Measurements from ENCODE around the gene RAPGEF4.

Gene RAPGEF4

DNA sequence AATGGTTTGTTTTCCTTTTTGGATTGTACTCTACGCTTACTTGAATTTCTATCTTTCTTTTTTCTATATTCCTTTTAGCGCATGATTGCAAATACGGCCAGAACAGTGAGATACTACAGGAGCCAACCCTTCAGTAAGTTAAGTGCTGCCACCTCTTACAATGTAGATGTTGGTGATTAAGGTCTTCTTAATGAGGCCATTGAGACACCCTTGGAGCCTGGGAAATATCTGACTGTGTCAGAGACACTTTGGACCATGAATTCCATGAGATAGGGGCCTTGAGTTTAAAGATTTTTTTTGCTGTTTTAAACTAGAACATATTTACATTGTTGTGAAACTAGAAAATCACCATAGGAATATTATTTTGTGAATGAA, 312.9 kb downstream of the RAPGEF4 start:
- no peak for DNase-seq

DNA sequence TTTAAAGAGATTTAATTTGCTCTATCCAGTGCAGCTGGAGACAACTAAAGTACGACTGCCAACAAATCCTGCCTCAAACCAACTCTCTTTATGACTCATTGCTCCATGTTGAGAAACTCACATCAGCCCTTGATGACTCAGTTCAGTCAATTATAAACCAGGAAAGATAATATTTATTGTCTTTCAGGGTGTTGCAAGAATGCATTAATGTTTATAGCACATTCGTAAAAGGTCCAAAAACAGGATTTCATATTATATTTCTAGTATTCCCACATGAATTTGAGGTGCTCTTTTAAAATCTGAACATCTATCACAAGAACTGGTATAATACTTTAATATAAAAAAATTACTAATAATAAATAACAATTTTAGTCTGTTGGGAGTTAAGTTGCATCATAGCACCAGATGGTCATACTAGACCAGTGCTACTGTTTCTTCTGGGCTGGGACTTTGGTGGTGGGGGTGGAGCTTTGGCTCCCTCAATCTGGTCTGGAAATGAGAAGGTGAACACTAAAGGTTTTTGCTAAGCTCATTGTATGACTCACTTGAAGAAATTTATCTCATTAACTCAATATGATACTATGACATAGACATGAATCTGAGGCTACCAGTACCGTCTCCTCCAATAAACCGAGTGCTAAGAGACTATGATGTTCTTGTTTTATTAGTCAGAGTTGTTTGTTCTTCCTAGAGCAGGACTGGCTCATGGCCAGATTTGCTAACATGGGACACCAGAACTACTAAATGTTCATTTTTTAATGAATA, 313.4 kb downstream of the RAPGEF4 start:
- DNase-seq: peak; percentile 95

DNA sequence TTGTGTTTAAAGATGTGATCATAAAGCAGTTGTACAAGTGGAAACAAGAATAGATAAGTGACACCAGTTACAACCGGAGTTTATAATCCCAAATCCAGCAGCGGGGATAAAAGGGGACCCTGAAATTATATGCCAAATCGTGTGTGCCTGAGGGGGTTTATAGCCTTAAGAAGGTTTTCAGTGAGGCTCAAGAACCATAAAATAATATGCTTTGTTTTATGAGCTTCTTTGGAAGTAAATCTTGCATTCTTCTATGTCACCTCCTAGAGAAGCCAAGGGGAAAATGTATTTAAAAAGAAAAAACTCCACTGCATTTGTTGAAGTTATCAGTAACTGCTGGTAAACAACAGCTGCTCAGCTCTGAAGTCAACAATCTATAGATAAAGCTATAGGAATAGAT, 314.2 kb downstream of the RAPGEF4 start:
- no peak for DNase-seq

DNA sequence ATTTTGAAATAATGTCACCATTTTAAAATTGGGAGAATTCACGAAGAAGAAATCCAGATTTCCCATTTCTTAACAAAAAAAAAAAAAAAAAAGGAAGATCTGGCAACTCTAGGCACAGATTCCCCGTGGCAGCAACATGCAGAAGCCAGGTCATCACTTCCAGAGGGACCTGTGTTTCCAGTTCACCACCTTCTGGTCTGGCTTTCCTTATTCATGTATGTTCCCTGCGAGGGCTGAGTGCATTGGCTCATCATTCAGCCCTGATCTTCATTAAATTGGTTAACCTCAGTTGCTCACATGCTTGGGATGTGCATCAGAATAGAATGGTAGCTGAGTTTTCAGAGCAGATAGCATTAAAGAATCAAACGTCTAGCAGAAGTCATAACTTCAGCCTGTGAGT, 315.0 kb downstream of the RAPGEF4 start:
- DNase-seq: no peak

DNA sequence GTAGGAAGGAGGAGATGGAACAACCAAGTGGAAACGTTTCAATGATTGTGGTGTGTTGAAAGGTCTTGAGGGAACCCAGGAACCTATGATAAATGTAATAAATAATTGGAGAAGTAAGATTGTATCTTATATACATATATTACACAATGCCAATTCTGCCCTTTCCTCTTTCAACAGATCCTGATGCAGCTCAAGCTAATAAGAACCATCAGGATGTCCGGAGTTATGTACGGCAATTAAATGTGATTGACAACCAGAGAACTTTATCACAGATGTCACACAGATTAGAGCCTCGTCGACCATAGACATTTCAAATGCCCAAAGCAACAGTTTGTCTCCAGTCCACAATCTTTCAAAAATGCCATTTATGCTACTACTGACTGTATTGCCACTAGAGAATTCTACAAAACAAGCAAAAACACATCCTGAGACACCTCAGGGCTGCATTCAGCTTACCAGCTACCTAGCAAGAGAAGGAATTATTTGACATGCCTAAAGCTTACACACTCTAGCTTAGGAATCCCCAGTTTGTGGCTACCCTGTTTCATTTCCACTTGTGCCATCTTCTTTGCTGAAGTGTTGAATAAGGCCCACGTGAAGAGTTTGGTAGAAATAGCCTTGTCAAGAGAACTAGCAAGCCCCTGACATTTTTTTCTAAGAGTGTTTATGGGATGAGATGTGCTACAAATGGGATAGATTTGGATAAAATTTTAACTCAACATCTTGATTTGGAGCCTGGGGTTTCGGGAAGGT, 316.0 kb downstream of the RAPGEF4 start:
- no peak for DNase-seq

DNA sequence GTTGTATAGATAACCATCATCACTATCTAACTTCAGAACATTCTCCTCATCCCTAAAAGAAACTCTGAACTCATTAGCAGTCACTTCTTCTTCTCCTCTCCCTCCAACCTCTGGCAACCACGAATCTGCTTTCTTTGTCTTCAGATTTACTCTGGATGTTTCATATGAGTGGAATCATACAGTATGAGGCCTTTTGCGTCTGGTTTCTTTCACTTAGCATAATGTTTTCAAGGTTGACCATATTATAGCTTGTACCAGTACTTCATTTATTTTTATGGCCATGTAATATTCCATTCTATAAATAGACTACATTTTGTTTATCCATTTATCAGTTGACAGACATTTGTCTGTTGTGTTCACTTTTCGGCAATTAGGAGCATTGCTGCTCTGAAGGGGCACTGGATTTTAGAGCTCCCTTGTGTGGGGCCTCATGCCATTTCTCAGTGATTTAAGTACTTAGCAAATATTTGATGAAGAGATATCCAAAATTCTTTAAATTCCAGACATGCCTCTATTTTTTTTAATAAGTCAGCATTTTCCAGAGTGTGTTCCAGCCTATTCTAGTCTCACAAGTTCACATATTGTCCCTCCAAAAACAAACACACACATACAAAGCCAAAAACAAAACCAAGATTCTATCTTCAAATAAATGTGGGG, 317.5 kb downstream of the RAPGEF4 start:
- peak; percentile 26 for DNase-seq

DNA sequence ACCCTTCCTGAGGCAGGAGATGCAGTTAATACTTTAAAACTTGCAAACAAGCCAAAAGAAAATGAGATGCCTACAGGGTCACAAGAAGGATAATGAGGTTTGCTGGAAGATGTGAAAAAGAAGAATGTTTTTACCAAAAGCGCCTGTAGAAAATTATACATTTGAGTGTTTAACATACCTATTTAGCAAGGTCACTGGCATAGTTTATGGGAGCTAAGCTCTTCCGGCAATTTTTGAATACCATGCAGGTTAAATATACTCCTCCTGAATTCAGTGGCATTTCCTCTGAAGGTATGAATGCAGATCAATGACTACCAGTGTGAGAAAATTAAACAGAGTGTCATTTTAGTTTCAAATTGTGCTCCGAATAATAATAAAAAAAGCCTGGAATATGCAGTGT, 318.8 kb downstream of the RAPGEF4 start:
- peak; percentile 27 for DNase-seq

DNA sequence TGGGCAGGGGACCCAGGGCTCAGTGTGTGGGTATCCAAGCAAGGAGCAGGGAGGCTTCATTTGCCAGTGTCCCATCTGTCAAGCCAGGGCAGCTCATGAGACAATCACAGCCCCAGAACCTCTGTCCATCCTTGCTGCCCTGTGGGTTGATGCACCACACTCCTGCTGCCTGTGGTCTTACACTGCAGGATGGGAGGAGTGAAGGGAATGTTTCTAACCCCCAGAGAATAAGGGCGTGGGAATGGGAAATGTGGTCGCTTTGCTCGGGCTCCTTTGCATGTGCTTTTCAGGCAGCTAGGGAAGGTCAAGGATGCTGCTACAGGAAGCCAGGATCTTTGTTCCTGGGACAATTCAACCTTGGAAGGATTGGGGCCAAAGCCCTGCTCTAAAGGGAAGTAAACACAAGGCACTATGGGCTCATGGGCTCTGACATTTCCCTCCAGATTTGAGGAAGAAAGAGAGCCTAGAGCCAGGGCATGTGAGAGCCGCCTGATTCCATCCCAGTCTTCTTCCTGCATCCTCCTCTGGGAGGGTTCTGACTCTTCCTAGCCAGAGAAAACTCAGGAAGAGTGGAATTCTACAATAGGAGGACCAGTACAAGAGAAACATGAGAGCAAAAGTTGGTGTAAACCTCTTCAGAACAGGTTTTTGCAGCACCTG, 321.2 kb downstream of the RAPGEF4 start:
- DNase-seq: peak; percentile 73

DNA sequence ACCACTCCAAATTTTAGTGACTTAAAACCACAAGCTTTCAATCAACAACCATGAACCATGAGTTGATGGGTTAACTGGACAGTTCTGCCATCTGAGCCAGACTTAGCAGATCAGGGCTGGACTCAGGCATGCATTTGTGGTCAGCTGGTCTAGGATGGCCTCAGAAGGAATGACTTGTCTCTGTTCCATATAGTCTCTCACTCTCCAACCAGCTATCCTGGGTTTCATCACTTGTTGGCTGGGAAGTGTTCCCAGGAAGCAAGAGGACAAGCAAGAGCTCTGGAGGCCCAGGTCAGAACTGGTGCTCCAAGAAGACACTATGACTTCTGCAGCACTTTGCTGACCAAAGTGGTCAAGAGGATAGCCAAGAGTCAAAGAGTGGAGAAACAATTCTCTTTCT, 322.5 kb downstream of the RAPGEF4 start:
- DNase-seq: no peak

DNA sequence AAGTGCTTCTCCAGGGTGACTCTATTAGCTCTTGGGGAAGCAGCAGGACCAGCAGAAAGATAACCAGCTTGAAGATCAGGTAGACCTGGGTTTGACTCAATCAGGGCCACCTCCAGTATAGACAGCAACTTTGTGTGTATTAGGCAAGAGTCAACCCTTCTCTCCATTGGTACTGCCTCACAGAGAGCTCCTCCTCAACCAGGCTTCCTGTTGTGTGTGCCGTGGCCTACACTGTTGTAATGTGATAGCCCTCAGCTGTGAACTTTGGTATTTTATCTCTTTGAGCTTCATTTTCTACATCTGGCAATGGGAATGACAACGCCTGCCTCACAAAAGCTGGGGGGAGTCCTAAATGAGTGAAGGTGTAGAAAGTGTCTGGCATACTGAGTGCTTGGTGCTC, 323.0 kb downstream of the RAPGEF4 start:
- DNase-seq: no peak

DNA sequence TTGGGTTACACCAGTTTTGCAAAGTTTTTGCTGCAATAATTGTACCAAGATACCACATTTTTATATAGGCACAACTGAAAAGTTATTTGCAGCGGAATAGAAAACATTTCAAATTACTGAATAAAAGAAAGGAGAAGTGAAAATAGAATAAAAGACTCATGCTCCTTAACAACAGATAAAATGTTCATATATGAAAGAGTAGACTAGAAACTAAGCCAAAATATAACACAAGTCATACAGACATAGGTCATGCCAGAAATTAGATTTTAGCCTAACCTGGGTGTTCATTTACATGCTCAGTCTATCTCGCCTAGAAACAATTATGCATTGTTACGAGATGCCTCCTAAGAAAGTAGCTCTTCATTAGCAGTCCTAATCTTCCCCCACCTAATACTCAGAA, 323.6 kb downstream of the RAPGEF4 start:
- DNase-seq: no peak

DNA sequence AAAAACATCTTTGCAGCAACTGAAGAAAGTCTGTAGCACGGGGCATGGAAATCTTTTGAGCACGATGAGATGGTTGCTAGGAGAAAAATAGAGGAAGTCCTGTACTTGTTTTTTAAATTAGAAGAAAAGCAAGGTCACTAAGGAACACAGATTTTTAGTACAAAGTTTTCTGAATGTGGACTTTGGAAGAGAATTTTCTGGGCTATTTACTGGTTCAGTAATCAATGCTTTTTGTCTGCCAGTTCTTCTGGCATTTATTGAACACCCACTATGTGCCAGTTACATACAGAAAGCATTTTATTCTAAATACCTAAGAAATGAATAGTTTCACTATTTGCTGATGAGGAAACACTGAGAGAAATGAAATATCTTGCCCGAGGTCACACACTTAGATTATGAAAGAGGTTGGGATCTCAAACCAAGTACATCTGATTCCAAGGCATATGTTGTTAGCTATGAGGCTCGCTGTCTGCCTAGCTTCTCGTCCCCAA, 324.4 kb downstream of the RAPGEF4 start:
- no peak for DNase-seq

DNA sequence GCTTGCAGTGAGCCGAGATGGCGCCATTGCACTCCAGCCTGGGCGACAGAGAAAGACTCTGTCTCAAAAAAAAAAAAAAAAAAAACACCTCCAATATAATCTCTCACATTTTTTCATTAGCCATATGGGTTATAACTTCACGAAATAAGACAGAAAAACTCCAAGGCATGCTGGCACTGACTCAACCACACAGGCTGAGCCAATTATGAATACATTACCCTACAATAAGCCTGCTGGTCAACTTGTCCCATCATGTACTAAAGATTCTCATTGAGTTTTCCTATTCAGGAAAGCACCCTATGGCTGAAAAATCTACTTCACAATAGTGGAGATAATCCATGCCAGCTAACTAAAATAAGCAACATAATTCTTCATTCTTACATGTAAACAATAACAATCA, 327.2 kb downstream of the RAPGEF4 start:
- no peak for DNase-seq

DNA sequence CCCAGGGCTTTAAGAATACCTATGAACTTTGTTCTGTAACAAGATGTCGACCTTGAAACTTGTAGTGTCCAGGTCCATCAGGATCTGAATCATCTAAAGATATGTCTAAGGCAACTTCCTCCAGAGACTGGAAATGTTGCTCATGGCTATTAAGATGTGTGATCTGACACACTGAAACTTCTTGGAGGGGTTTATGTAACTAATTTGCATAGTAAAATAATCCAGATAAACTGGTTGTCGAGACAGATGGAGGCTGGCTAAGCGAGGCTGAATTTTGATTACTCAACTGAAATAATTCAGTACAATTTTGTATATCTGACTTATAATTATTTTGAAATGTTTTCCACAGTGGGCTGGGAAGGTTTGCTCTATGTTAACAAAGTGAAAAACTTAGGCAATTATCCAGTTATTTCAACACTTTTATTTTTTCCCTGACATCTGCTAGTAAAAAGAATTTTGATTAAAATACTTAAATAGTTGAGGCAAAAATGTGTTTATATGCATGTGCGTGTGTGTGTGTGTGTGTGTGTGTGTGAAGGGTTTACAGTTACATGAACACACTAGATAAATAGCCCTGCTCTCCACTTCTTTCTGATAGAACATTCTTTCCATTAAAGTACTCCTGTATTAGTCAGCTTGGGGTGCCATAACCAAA, 328.6 kb downstream of the RAPGEF4 start:
- no peak for DNase-seq

DNA sequence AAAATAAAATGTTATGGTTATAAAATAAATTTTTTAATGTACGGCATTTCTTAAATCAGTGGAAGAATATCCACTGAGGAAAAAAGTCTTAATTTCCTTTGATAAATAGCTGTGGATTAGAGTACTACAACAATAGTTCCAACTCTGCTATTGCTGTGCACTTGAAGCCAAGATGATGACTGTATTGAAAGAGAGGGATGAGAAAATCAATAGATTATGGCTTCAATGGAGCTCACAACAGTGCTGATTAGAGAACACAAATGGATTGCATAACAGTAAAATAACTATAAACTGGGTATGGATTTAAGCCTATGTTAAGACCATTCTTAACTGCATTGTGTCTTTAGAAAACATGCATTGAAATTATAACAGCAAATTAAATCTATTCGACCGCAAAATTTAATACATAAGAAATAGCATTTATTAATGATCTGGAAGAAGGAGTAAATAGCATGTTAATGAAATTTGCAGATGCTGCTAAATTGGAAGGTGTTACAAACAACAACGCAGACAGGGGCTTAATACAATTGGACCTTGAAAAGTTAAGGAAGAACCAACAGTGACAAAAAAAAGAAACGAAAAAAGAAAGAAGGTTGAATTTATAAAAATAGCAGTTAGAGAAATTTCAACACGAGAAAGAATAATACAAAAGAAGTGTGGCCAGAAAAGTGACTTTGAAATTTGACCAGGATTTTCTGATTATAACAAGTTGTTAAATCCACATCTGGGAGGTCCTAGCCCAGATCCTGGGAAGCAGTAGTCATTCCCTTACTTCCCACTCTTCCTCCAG, 331.4 kb downstream of the RAPGEF4 start:
- DNase-seq: no peak

DNA sequence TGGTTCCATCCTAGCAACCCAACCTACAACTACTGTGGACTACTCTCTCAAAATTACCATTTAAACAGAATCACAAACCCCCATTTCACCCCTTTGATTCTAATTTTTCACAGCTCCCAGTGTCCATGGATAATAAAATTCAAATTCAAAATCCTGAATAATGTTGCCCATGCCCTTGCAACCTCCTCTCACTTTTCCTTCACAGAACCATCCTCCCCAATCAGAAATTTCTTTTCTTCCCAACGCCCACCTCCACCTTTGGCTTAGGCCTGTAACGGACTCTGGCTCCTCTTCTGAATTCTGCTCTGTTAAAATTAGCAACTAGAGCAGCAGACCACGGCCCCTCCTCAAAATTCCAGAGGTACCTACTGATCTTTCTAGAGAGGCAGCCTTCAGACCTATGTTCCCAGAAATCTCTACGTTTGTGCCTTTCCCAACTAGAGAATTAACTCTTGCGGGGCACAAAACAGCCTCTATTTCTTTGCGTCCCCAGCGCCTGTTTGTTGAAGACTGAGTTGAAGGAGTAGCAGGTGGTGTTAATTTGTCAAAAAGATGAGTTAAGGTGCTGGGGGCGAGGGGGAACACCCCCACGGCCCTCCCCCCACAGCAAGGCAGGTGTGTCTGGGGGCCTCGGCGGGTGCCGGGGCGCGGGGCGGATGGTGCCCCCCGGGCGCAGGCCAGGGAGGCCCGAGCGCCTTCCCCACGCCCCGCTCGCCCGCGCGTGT, 339.6 kb downstream of the RAPGEF4 start:
- no peak for DNase-seq

DNA sequence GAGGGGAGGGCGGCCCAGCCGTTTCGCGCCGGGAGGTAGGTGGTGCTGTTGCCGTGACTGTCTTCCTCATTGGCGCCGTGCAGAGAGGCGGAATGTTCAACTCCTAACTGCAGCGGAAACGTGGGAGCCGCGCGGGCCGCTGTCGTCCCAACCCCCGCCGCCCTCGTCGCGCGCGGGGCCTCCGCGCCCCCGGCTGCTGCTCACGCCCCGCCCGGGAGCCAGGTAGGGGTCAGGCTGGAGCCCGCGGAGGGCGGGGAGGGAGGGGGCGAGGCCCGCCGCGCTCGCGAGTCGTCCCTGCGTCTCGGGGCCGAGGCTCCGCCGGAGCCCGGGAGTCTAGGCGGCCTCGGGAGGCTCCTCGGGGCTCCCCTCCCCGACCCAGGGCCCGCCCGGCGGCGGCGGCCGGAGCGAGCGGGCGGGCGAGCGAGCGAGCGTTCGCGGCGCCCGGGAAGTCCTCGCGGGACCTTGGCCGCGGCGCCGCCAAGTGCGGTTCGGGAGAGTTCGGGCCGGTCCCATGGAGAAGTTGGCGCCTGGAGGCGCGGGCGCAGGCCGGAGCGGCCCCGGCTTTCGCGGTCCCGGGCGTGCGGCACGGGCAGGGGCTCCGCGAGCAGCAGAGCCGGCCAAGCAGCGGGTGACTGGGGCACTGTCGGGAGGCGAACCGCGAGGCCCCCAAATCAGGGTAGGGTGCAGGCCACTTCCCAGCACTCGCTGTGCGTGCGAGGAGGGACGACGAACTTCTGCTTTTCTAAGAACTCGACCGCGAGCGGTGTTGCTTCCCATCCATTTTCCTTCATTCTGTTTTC, 340.3 kb downstream of the RAPGEF4 start, which contains the start of gene MAP3K20:
TSS of gene MAP3K20 (plus strand) at position 66 of the 800 bp plus-strand sequence. CDS start 15,186 bp downstream, outside the sequence.
- DNase-seq: peak; percentile 84

DNA sequence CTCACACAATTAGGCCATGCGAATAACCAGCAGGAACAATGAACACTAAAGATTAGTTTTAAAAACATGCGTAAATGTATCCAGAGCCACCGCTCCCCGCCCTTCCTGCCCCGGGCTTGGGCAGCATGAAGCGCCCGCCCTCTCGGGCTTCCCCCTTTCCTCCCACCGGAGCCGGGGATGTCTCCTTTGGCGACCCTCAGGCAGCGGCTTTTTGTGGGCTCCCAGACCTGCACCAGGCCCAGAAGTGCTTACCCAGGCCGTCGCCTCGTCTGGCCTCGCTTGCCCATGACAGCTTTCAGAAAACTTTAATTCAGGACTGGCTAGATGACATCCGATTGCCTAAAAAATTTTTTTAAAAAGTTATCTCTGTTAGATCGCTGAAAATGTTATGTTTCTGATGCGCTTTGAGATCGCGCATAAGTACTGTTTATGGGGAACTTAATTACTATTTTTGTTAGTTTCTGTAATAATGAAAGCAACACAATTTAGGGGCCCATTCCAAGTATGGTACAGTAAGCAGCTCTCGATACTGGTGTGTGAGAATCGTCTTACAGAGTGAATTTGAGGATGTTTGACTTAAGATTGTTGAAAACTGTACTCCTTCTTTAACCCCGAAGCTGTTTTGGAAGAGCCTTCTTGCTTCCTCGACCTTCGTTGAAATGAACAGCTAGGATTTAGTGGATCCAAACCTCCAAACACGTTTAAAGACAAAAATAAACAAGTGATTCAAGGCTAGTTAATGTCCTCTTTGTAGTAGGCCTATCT, 341.1 kb downstream of the RAPGEF4 start:
- peak; percentile 54 for DNase-seq
